Fibroblast of lung (primary cell): ENCODE results near the gene ACTG1. TPM values are rescaled to one million over a fixed set of nuclear protein-coding genes. Genes with fewer than 3 reads are reported as not detected.

Source experiments
- DNase-seq, 2 donors: peaks; one replicate each; pipeline versions ENCODE4 v3.0.0 to v3.0.0-alpha.2; 2010; ENCODE audit warnings: low read depth in 2 of 2
- H2AFZ ChIP-seq: 2 replicates; pipeline ENCODE4 v1.5.1; 2012; ENCODE audit warnings: low read length, control low read depth, inconsistent platforms
- H3K27ac ChIP-seq: 2 replicates; pipeline ENCODE4 v1.5.1; 2011; ENCODE audit warnings: low read length, control low read depth; ENCODE audit not compliant: insufficient read depth
- H3K27me3 ChIP-seq: 2 replicates; pipeline ENCODE4 v1.5.1; 2011; ENCODE audit warnings: mild to moderate bottlenecking, low read length; ENCODE audit not compliant: control insufficient read depth, insufficient read depth
- H3K36me3 ChIP-seq: 2 replicates; pipeline ENCODE4 v1.5.1; 2011; ENCODE audit warnings: low read length; ENCODE audit not compliant: control insufficient read depth, insufficient read depth
- H3K4me1 ChIP-seq: 2 replicates; pipeline ENCODE4 v1.5.1; 2011; ENCODE audit warnings: low read length; ENCODE audit not compliant: control insufficient read depth, insufficient read depth; ENCODE audit errors: extremely low read depth
- H3K4me2 ChIP-seq: 2 replicates; pipeline ENCODE4 v1.5.1; 2011; ENCODE audit warnings: low read length, control low read depth; ENCODE audit not compliant: insufficient read depth; ENCODE audit errors: extremely low read depth
- H3K4me3 ChIP-seq, 4 experiments: fragments of 200-600 bp in 1 of 4; sonication (generic) in 1 of 4; replicated peaks in 1 of 4; 2 replicates each; pipeline ENCODE4 v1.5.1; 2011 to 2016; ENCODE audit warnings: low read length in 4 of 4, low read depth in 3 of 4, mild to moderate bottlenecking in 3 of 4, control low read depth in 2 of 4, inconsistent platforms in 1 of 4, mixed read lengths in 1 of 4; ENCODE audit not compliant: insufficient read depth in 1 of 4; ENCODE audit errors: control extremely low read depth in 1 of 4
- H3K79me2 ChIP-seq: 2 replicates; pipeline ENCODE4 v1.5.1; 2012; ENCODE audit warnings: mild to moderate bottlenecking, low read length, inconsistent platforms; ENCODE audit not compliant: control insufficient read depth, insufficient read depth
- H3K9ac ChIP-seq: 2 replicates; pipeline ENCODE4 v1.5.1; 2011; ENCODE audit warnings: mild to moderate bottlenecking, low read length, control low read depth; ENCODE audit not compliant: insufficient read depth
- H3K9me3 ChIP-seq: 2 replicates; pipeline ENCODE4 v1.5.1; 2012; ENCODE audit warnings: low read depth, low read length; ENCODE audit not compliant: control insufficient read depth, insufficient read depth
- H4K20me1 ChIP-seq: 2 replicates; pipeline ENCODE4 v1.5.1; 2011; ENCODE audit warnings: low read length; ENCODE audit not compliant: control insufficient read depth, insufficient read depth; ENCODE audit errors: extremely low read depth
- CTCF ChIP-seq, 2 donors: IDR thresholded peaks in 1 of 2; conservative IDR thresholded peaks in 1 of 2; 1 replicate in 1 of 2; 2 replicates in 1 of 2; pipeline ENCODE4 v1.5.1; 2011 to 2012; ENCODE audit warnings: low read length in 2 of 2, control low read depth in 1 of 2, inconsistent platforms in 1 of 2, low read depth in 1 of 2, mild to moderate bottlenecking in 1 of 2
- EZH2 ChIP-seq: IDR thresholded peaks from 2 replicates; pipeline ENCODE4 v1.5.1; 2012; ENCODE audit warnings: low read length, control low read depth, mild to moderate bottlenecking; ENCODE audit errors: missing control alignments
- polyA plus RNA-seq, 2 donors: library from polyadenylated mRNA; depleted of rRNA in 1 of 2; stranded (reverse) in 1 of 2; unstranded in 1 of 2; fragments of >200 nt; gene quantifications; 2 replicates each; pipeline ENCODE4 v1.2.1, GENCODE V29; 2011 to 2012; ENCODE audit warnings: missing spikeins in 1 of 2
- total RNA-seq: library from RNA; depleted of rRNA; stranded (reverse); fragments of >200 nt; gene quantifications from 2 replicates; pipeline ENCODE4 v1.2.1, GENCODE V29; 2014

ACTG1 gene
- total and polyA plus RNA-seq, 2 donors (not counting 1 experiment from before 2014, with no cell fraction given) = 5,538 to 8,446 TPM

GRCh38 chr17:81552244-81553017 is 39.8 kb upstream of the ACTG1 start, which contains the start of gene FAAP100:
Gene FAAP100, minus strand, starts transcription at chr17:81552353. Its CDS starts 23 bp downstream, at chr17:81552330.
- TF ChIP-seq CTCF (conservative IDR thresholded peaks at IDR 0.05 in 1 of 2, IDR thresholded peaks at IDR 0.05 in 1 of 2; ENCODE audit: low read depth in 1 of 2, low read length in 2 of 2) (no peak), EZH2 (no peak)

GRCh38 chr17:81551458-81552243 is 39.1 kb upstream of the ACTG1 start:
- no peaks in the 10 kb centered on the region for H4K20me1 ChIP-seq
- no peaks in the 10 kb centered on the region for H3K27me3 ChIP-seq
- H3K36me3 ChIP-seq = peaks cover 21% of the 10 kb centered on the region
- TF ChIP-seq EZH2 (no peak), CTCF (conservative IDR thresholded peaks at IDR 0.05 in 1 of 2, IDR thresholded peaks at IDR 0.05 in 1 of 2; ENCODE audit: low read depth in 1 of 2, low read length in 2 of 2) (no peak)
- peak overlapping the region; percentile 55 to 95 (median 90) for H3K4me3 ChIP-seq
- H3K9me3 ChIP-seq = no peaks in the 10 kb centered on the region
- peaks cover 24% of the 10 kb centered on the region for H3K79me2 ChIP-seq
- no peak for DNase-seq
- peak overlapping the region; percentile 54 for H2AFZ ChIP-seq
- H3K27ac ChIP-seq = peak overlapping the region; percentile 59
- peak overlapping the region; percentile 77 for H3K9ac ChIP-seq
- H3K4me1 ChIP-seq = peaks cover 26% of the 10 kb centered on the region
- H3K4me2 ChIP-seq = peak overlapping the region; percentile 89

More at GRCh38 chr17:81552244-81553017, 39.8 kb upstream of the ACTG1 start, which contains the start of gene FAAP100:
- Histone ChIP-seq H3K4me2 (peak within 1 kb of the TSS; percentile 93), H3K27me3 (no peaks in the 10 kb centered on the region), H3K4me1 (peaks cover 28% of the 10 kb centered on the region), H2AFZ (peak within 1 kb of the TSS; percentile 54), H3K4me3 (peak within 1 kb of the TSS; percentile 85 to 95 (median 90)), H3K27ac (peak within 1 kb of the TSS; percentile 87), H3K36me3 (peaks cover 26% of the 10 kb centered on the region), H3K9ac (peak within 1 kb of the TSS; percentile 77), H4K20me1 (no peaks in the 10 kb centered on the region), H3K9me3 (no peaks in the 10 kb centered on the region), H3K79me2 (peaks cover 24% of the 10 kb centered on the region)
- DNase-seq = peak; percentile 77

GRCh38 chr17:81550830-81551457 is 38.3 kb upstream of the ACTG1 start:
- Histone ChIP-seq H3K36me3 (peaks cover 21% of the 10 kb centered on the region), H3K27me3 (no peaks in the 10 kb centered on the region), H3K79me2 (peaks cover 24% of the 10 kb centered on the region), H3K4me2 (peak overlapping the region; percentile 89), H3K27ac (no peak overlapping the region), H3K4me3 (peak overlapping the region; percentile 55 to 95 (median 90)), H4K20me1 (no peaks in the 10 kb centered on the region), H3K9me3 (no peaks in the 10 kb centered on the region), H2AFZ (no peak overlapping the region), H3K9ac (peak overlapping the region; percentile 77), H3K4me1 (peaks cover 19% of the 10 kb centered on the region)
- no peak for TF ChIP-seq CTCF (conservative IDR thresholded peaks at IDR 0.05 in 1 of 2, IDR thresholded peaks at IDR 0.05 in 1 of 2; ENCODE audit: low read depth in 1 of 2, low read length in 2 of 2)
- TF ChIP-seq EZH2 = no peak
- DNase-seq = no peak
